Epithelial cell of esophagus (primary cell): ENCODE measurements around the gene PSD4.

Experiments used
- DNase-seq: peaks from one replicate; pipeline ENCODE4 v3.0.0; 2010; ENCODE audit warnings: low read depth
- H3K4me3 ChIP-seq: 2 replicates; pipeline ENCODE4 v1.5.1; 2011; ENCODE audit warnings: mild to moderate bottlenecking, low read length, control low read depth
- CTCF ChIP-seq: IDR thresholded peaks from 2 replicates; pipeline ENCODE4 v1.5.1; 2011; ENCODE audit warnings: low read depth, mild to moderate bottlenecking, low read length, control low read depth, inconsistent platforms; ENCODE audit not compliant: insufficient read depth; ENCODE audit errors: missing control alignments

The PSD4 gene

GRCh38 chr2:113136828-113137775 lies 36.7 kb upstream of the PSD4 start:
- peak; percentile 64 for DNase-seq
- TF ChIP-seq CTCF: peak; percentile 69
- no peak overlapping the region for H3K4me3 ChIP-seq

- DNase-seq: no peak
- no peak overlapping the region for H3K4me3 ChIP-seq
- TF ChIP-seq CTCF: no peak
Observed at GRCh38 chr2:113137827-113138226, 35.9 kb upstream of the PSD4 start.

GRCh38 chr2:113138428-113139322 lies 35.1 kb upstream of the PSD4 start:
- peak; percentile 77 for TF ChIP-seq CTCF
- H3K4me3 ChIP-seq: no peak overlapping the region
- peak; percentile 81 for DNase-seq

- no peak overlapping the region for H3K4me3 ChIP-seq
- no peak for TF ChIP-seq CTCF
- no peak for DNase-seq
Observed at GRCh38 chr2:113141451-113141850, 32.3 kb upstream of the PSD4 start.

- no peak for DNase-seq
- TF ChIP-seq CTCF: no peak
- no peak overlapping the region for H3K4me3 ChIP-seq
Observed at GRCh38 chr2:113142290-113142689, 31.5 kb upstream of the PSD4 start.

- no peak for DNase-seq
- H3K4me3 ChIP-seq: no peak overlapping the region
- TF ChIP-seq CTCF: no peak
Observed at GRCh38 chr2:113144259-113144658, 29.5 kb upstream of the PSD4 start.
